Skeletal muscle satellite cell (primary cell): ENCODE data around the gene RTP5.
"Not testable (repeated sequence)": the region's sequence is repeated elsewhere in the genome, so short reads cannot be mapped to it uniquely, and the experiment has no call there.

Experiments used
- H3K27me3 ChIP-seq: 2 replicates; pipeline ENCODE4 v1.7.0; 2013; ENCODE audit warnings: low read length; ENCODE audit not compliant: control insufficient read depth, insufficient read depth
- H3K36me3 ChIP-seq: 2 replicates; pipeline ENCODE4 v1.7.0; 2013; ENCODE audit warnings: mild to moderate bottlenecking, control low read depth, low read length; ENCODE audit not compliant: insufficient read depth
- H3K4me1 ChIP-seq: 2 replicates; pipeline ENCODE4 v1.7.0; 2013; ENCODE audit warnings: low read length; ENCODE audit not compliant: control insufficient read depth, insufficient read depth
- H3K4me2 ChIP-seq: 2 replicates; pipeline ENCODE4 v1.7.0; 2013; ENCODE audit warnings: mild to moderate bottlenecking, low read length
- H3K4me3 ChIP-seq: 2 replicates; pipeline ENCODE4 v1.7.0; 2013; ENCODE audit warnings: low read length
- H3K9ac ChIP-seq: 2 replicates; pipeline ENCODE4 v1.7.0; 2013; ENCODE audit warnings: mild to moderate bottlenecking, low read depth, low read length, moderate library complexity
- H3K9me3 ChIP-seq: replicated peaks from 2 replicates; pipeline ENCODE4 v1.7.0; 2013; ENCODE audit warnings: mild to moderate bottlenecking, control low read depth, low read length

The RTP5 gene

DNA sequence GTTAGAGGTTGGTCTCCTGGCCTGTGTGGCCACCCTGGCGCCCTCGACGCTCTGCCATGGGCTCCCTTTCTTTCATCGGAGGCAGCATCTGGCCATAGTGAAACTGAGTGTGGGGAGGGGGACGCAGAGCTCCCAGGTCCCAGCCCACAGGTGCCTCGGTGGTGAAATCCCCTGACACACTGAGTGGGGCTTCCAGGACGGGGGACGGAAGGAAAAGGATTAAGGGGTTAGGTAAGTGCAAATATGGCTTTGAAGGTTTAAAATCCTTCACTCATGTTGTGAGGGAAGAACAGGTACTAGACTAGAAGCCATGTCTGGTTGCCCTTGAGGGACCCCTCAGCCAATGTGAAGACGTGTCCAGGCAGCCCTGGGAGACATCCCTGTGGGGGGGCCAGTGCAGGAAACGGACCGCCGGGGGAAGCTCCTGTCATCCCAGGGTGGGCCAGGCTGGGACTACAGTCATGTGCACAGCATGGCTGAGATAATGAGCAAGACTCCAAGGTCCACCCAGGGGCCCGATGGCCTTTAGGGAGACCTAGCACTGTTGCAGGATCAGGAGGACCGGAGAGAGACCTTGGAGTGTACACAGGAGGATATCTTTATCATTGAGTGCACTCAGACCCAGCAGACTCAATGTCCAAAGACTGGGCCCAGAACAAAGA, 36.3 kb downstream of the RTP5 start:
- Histone ChIP-seq H3K36me3 (no peaks in the 10 kb centered on the region), H3K27me3 (peaks cover 8% of the 10 kb centered on the region), H3K9me3 (no peaks in the 10 kb centered on the region), H3K4me3 (no peak overlapping the region), H3K4me1 (no peaks in the 10 kb centered on the region), H3K9ac (no peak overlapping the region), H3K4me2 (no peak overlapping the region)

DNA sequence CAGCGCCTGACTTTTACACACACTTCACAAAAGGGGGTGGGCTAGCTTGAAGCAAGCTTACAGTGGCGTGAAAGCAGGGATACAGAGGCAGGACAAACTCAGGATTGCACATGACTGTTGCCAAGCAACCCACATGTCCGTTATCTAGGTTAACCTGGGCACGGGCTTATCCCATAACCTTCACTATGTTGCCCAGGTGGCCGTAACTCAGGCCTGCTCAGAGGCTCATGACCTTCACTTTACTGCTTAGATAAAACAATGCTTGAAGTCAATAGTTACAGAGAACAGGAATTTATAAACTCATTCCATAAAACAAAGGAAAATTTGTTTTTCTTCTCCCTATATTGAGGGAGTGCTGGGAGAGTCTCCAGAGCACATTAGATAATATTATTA, 36.8 kb downstream of the RTP5 start:
- H3K9me3 ChIP-seq, H3K36me3 ChIP-seq, H3K4me3 ChIP-seq, H3K27me3 ChIP-seq, H3K9ac ChIP-seq, H3K4me2 ChIP-seq, H3K4me1 ChIP-seq: not testable (repeated sequence)

DNA sequence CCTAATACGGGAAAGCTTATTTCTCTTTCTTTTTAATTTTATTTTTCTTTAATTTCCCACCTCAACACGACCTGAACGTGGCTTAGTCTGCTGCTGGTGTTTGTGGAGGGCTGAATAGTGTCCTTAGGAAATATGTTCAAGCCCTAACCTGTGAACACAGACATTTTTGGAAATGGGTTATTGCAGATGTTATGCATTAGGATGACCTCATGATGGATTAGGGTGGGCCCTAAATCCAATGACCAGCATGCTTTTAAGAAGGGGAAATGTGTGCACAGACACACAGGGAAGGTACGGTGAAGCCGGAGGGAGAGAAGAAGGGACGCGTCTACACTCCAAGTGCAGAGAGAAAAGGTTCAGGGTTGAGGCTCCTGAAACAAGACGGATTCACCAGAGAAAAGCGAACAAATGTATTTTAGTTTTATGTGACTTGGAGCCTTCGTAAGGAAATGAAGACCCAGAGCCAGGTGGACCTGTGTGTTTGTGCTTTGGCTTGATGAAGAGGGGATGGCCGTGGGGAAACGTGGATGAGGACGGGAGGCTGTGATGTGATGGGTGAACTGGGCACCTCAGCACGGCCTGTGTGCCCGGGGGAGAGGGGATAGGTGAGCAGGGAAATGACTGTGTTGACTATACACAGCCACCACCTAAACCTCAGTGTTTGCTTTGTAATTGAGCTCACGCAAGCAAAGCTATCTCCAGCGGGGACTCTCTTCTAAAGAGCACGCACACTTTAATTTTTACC, 37.5 kb downstream of the RTP5 start:
- Histone ChIP-seq H3K27me3 (peaks cover 2% of the 10 kb centered on the region), H3K9ac (no peak overlapping the region), H3K9me3 (no peaks in the 10 kb centered on the region), H3K4me3 (no peak overlapping the region), H3K4me1 (no peaks in the 10 kb centered on the region), H3K36me3 (no peaks in the 10 kb centered on the region), H3K4me2 (no peak overlapping the region)

DNA sequence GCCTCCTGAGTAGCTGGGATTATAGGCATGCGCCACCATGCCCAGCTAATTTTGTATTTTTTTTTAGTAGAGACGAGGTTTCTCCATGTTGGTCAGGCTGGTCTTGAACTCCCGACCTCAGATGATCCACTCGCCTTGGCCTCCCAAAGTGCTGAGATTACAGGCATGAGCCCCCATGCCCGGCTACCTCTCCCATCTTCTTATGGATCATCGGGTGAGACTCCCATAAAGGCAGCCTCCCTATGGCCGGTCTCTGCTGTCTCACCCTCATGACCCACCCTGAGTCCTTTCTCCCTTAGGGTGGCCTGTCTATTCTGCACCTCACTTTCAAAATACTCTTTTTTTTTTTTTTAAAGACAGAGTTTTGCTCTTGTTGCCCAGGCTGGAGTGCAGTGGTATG, 38.3 kb downstream of the RTP5 start:
- H3K4me3 ChIP-seq, H3K4me1 ChIP-seq, H3K27me3 ChIP-seq, H3K36me3 ChIP-seq, H3K9me3 ChIP-seq, H3K9ac ChIP-seq, H3K4me2 ChIP-seq: not testable (repeated sequence)

DNA sequence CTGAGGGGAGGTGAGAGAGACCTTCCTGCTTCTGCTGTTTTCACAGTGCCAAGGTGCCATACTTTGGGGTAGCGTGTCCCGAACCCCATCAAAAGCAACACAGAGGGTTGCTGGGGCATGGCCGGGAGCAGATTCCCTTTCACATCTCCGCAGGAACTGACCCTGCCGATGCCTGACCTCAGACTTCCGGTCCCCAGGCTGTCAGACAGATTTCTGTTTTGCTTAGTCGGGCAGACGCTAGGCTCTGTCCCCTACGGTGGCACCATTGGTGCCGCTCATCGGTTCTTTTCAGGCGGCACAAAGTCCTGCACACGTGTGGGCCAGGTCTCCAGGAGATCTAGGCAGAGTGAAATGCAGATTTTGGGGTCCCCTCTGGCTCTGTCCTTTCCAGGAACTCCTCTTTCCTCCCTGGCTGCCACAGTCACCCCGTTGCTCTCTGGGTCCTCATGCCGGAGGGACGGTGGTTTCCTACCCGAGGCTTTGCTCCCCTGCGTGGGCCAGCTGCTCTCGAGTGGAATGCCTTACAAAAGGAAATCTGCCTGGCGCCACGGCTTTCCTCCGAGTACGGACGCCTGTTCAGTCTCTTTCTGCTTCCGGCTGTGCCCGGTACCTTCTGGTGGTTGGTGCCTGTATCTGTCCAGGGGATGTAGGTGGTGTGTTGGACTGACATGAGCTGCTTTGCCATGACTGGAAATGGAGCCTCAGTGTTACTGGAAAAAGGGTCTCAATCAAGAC, 39.3 kb downstream of the RTP5 start:
- Histone ChIP-seq H3K4me2 (no peak overlapping the region), H3K27me3 (peaks cover 2% of the 10 kb centered on the region), H3K4me1 (no peaks in the 10 kb centered on the region), H3K9ac (no peak overlapping the region), H3K36me3 (no peaks in the 10 kb centered on the region), H3K4me3 (no peak overlapping the region), H3K9me3 (no peaks in the 10 kb centered on the region)

DNA sequence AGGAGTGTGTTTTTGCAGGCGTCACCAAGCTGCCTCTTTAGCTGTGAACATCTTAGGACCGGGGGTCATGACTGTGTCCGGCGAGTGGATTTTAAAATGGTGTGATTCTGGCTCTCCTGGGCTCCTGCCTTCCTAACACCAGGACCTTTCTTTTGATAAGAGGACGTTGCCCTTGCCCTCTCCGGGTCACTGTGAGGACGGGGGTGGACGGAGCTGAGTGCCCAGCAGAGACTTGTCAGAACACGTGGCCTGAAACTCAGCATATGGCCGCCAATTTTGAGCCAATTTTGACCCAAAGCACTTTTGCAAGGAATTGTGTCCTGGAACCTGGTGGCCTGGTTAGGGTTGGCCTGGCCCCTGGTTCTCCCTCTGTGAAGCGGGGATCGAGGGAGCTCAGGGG, 40.2 kb downstream of the RTP5 start:
- Histone ChIP-seq H3K36me3 (no peaks in the 10 kb centered on the region), H3K9ac (no peak overlapping the region), H3K27me3 (peaks cover 2% of the 10 kb centered on the region), H3K4me2 (no peak overlapping the region), H3K4me3 (no peak overlapping the region), H3K4me1 (no peaks in the 10 kb centered on the region), H3K9me3 (no peaks in the 10 kb centered on the region)

DNA sequence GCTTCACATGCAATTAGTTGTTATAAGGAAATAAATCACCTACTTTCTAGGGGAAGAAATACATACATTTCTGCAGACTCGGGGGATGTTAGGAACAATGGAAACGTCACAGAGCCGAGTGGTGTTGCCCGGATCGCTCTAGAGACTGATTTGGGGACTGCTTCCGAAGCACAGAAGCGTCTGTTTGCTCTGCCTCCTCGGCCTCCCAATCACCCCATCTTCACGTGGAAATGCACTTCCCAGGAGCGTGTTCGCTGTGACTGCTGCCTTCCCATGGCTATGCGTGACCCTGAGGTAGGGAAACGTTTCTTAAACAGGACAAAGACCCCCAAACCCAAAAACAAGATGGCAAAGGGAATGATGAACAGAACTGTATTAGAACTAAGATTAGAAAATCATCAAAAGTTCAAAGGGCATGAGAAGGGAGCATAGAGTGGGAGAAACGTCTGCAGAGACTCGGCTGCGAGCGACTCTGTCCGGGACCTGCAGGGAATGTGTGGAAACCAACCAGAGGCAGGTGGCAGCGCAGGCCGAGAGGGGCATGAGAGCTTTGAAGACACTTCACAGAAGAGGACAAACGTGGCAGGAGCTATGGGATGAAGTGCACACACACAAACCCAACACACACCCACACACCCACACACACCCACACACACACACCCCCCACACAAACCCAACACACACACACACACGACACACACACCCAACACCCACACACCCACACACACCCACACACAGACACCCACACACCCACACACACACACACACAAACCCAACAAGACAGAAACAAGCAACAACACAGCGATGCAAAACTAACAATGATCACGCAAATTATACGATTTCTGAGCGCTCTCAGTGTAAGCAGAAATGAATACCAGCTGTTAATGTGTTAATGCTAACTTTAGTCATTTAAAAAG, 41.3 kb downstream of the RTP5 start:
- Histone ChIP-seq H3K4me3 (no peak overlapping the region), H3K4me1 (no peaks in the 10 kb centered on the region), H3K4me2 (no peak overlapping the region), H3K36me3 (no peaks in the 10 kb centered on the region), H3K9ac (no peak overlapping the region), H3K9me3 (no peaks in the 10 kb centered on the region), H3K27me3 (peaks cover 2% of the 10 kb centered on the region)

DNA sequence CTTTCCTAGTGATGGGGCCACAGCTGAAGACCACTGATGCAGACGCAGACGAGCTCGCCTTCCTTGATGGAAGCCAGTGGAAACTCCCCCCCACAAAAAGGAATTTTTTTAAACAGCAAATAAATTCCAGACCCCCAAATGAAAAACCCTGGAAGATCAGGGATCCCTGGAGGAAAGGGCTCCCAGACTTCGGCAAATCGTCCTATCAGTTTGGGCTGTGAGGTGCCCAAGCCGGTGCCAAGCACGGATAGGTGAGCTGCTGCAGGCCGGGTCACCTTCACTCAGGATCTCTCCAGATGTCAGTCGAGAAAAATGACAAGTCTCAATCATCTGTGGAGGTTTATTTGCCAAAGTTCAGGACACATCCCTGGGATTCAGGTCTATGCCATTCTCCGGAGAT, 42.0 kb downstream of the RTP5 start:
- Histone ChIP-seq H3K9me3 (no peaks in the 10 kb centered on the region), H3K4me2 (no peak overlapping the region), H3K36me3 (no peaks in the 10 kb centered on the region), H3K4me1 (no peaks in the 10 kb centered on the region), H3K9ac (no peak overlapping the region), H3K4me3 (no peak overlapping the region), H3K27me3 (peaks cover 2% of the 10 kb centered on the region)

DNA sequence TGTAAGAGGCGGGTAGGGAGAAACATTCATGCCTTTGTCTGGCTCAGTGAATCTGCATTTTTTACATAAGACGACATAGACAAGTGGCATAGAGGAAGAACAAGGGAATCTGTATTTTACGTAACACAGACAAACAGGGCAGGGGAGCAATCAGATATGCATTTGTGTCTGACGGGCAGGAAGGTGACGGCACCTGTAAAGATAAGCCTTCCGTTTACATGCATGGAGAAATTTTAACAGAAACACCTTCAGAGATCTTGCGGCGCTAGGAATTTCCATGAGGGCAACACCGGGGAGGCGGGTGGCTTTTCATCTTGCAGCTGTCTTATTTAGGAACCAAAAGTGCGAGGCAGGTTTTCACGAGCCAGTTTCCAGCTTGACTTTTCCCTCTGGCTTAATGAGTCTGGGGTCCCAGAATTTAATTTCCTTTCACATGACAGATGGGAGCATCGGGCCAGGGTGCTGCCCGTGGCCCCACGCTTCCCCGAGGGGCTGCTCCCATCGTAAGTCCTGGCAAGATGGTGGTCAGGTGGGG, 42.6 kb downstream of the RTP5 start:
- Histone ChIP-seq H3K36me3 (no peaks in the 10 kb centered on the region), H3K9me3 (no peaks in the 10 kb centered on the region), H3K4me3 (no peak overlapping the region), H3K9ac (no peak overlapping the region), H3K4me2 (no peak overlapping the region), H3K27me3 (peaks cover 2% of the 10 kb centered on the region), H3K4me1 (no peaks in the 10 kb centered on the region)

DNA sequence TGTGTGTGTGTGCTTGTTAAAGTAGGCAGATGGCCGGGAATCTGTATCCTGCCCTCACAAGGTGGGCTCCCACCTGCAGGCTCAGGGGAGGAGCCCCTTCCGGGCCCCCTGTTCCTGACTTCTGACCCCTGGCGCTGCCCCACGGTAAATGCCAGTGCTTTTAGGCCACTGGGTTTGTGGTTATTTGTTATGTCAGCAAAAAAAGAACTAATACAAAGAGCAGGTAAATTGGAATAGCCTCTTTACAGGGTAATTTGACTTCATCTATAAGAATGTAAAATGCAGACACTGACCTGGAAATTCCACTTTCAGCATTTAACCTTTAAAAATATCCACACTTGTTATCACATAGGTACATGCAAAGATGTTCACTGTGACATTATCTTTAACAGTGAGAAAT, 44.2 kb downstream of the RTP5 start:
- Histone ChIP-seq H3K36me3 (no peaks in the 10 kb centered on the region), H3K4me2 (no peak overlapping the region), H3K4me3 (no peak overlapping the region), H3K9me3 (no peaks in the 10 kb centered on the region), H3K9ac (no peak overlapping the region), H3K4me1 (no peaks in the 10 kb centered on the region), H3K27me3 (peaks cover 6% of the 10 kb centered on the region)

DNA sequence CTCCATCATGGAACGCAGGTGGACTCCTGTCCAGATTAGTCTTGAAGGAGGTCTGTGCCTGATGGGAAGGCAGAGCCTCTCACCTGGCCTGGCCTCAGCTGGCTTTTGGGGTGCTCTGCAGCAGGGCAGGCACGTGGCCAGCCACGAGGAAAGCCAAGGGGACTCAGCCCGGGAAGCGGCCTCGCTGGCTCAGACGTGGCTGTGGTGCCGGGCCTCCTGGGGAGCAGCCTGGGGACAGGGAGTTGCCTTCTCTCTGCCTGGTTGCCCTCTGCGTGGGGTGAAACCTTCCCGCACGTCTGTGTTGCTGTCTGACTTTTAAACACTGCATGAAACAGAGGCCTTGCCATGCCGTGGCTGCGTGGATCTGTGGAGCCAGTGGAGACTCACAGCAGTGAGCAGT, 45.0 kb downstream of the RTP5 start:
- Histone ChIP-seq H3K4me3 (no peak overlapping the region), H3K36me3 (no peaks in the 10 kb centered on the region), H3K4me1 (no peaks in the 10 kb centered on the region), H3K9me3 (no peaks in the 10 kb centered on the region), H3K4me2 (no peak overlapping the region), H3K27me3 (peaks cover 3% of the 10 kb centered on the region), H3K9ac (no peak overlapping the region)
